MCF 10A (cell line): ENCODE measurements around the gene PKIB. TPM values are rescaled to one million over a fixed set of nuclear protein-coding genes. Genes with fewer than 3 reads are reported as not detected.
A peak's percentile ranks its signal among the peaks of the same experiment; 100 is the strongest.

Experiments
- BruUV-seq: library from RNA; stranded (reverse); fragments of 400-500 nt; replicated peaks from 2 replicates; lab custom pipeline; 2021; lab: Mats Ljungman, UMichigan
- CTCF ChIA-PET: fragments of 300-600 bp; sonication (Branson Sonifier 250); formaldehyde crosslinking; extraction: SDS; loops from one replicate; lab custom pipeline; 2021; ENCODE audit warnings: antibody characterized with exemption, inconsistent platforms; lab: Yijun Ruan, JAX
- POLR2A ChIA-PET: fragments of 300-600, 350-650 bp; sonication (Branson Sonifier 250); formaldehyde crosslinking; extraction: SDS; loops from one replicate; lab custom pipeline; 2020; ENCODE audit warnings: antibody characterized with exemption, inconsistent platforms; lab: Yijun Ruan, JAX
- DNase-seq: peaks from one replicate; pipeline ENCODE4 v3.0.0-alpha.2; 2018; ENCODE audit not compliant: unreplicated experiment
- H3K27ac Mint-ChIP-seq: one replicate; pipeline ENCODE4 v1.8.0; 2022; ENCODE audit warnings: mild to moderate bottlenecking, low read depth, mixed read lengths; ENCODE audit not compliant: unreplicated experiment
- H3K27me3 Mint-ChIP-seq: one replicate; pipeline ENCODE4 v1.8.0; 2022; ENCODE audit warnings: mixed read lengths; ENCODE audit not compliant: insufficient read depth, unreplicated experiment
- H3K36me3 Mint-ChIP-seq: one replicate; pipeline ENCODE4 v1.8.0; 2022; ENCODE audit warnings: mild to moderate bottlenecking, moderate library complexity, mixed read lengths; ENCODE audit not compliant: insufficient read depth, unreplicated experiment
- H3K4me1 Mint-ChIP-seq: one replicate; pipeline ENCODE4 v1.8.0; 2022; ENCODE audit warnings: mixed read lengths; ENCODE audit not compliant: insufficient read depth, unreplicated experiment
- H3K4me3 Mint-ChIP-seq: one replicate; pipeline ENCODE4 v1.8.0; 2022; ENCODE audit warnings: mild to moderate bottlenecking, moderate library complexity, mixed read lengths; ENCODE audit not compliant: unreplicated experiment
- H3K9me3 Mint-ChIP-seq: one replicate; pipeline ENCODE4 v1.8.0; 2022; ENCODE audit warnings: mixed read lengths; ENCODE audit not compliant: unreplicated experiment
- CTCF ChIP-seq: fragments of 200-600 bp; IDR thresholded peaks from one replicate; pipeline ENCODE4 v1.8.0; 2022; ENCODE audit warnings: antibody characterized with exemption, mild to moderate bottlenecking; ENCODE audit not compliant: unreplicated experiment
- intact Hi-C: fragments of 100-400 bp; cut with micrococcal nuclease; formaldehyde crosslinking; loops from 2 replicates; pipeline ENCODE4 v1.14.1; 2022
- total RNA-seq: library from RNA; stranded (reverse); gene quantifications from 2 replicates; pipeline ENCODE4 v1.2.3, GENCODE V29; 2022

PKIB gene
- total RNA-seq, 1 experiment from 2014 or later: 6.0 TPM

- Mint-ChIP-seq H3K9me3 (no peaks in the 10 kb centered on the region), H3K27me3 (no peaks in the 10 kb centered on the region), H3K27ac (peak overlapping the region; percentile 60), H3K4me3 (no peak overlapping the region), H3K4me1 (peaks cover 16% of the 10 kb centered on the region), H3K36me3 (no peaks in the 10 kb centered on the region)
- intact Hi-C loops: loop anchor here (2.0 kb wide), 1 partner anchor 64 kb away; no protein-coding TSS in a partner anchor
- no TSS peak for BruUV-seq
- TF ChIP-seq CTCF: no peak
- no peak for DNase-seq
- ChIA-PET CTCF (interaction anchor here (0.6 to 9.3 kb wide), 7 partner anchors 9 to 255 kb away, joined by 3 to 238 read pairs (median 3); no protein-coding TSS in a partner anchor), POLR2A (interaction anchor here (0.7 to 8.7 kb wide), 7 partner anchors 51 to 129 kb away, joined by 3 to 55 read pairs (median 3); partner anchors contain the start of gene SMPDL3A)
These were observed 124.6 kb downstream of the PKIB start for GRCh38 chr6:122734529-122735395.

GRCh38 chr6:122735582-122735981 is 125.4 kb downstream of the PKIB start:
- Mint-ChIP-seq H3K4me1 (peaks cover 16% of the 10 kb centered on the region), H3K36me3 (no peaks in the 10 kb centered on the region), H3K27ac (peak overlapping the region; percentile 60), H3K9me3 (no peaks in the 10 kb centered on the region), H3K4me3 (no peak overlapping the region), H3K27me3 (no peaks in the 10 kb centered on the region)
- intact Hi-C loops: loop anchor here (2.0 kb wide), 1 partner anchor 63 kb away; no protein-coding TSS in a partner anchor
- no peak for TF ChIP-seq CTCF
- BruUV-seq: no TSS peak
- DNase-seq: peak; percentile 80
- POLR2A ChIA-PET: interaction anchor here (1.0 to 8.7 kb wide), 4 partner anchors 54 to 103 kb away, joined by 3 to 55 read pairs (median 18); partner anchors contain the start of gene SMPDL3A
- CTCF ChIA-PET: interaction anchor here (0.9 to 3.4 kb wide), 3 partner anchors 56 to 104 kb away, joined by 3 to 24 read pairs (median 8); no protein-coding TSS in a partner anchor

GRCh38 chr6:122736163-122736562 is 126.0 kb downstream of the PKIB start:
- Mint-ChIP-seq H3K36me3 (no peaks in the 10 kb centered on the region), H3K27ac (peak overlapping the region; percentile 60), H3K4me3 (no peak overlapping the region), H3K4me1 (peaks cover 16% of the 10 kb centered on the region), H3K9me3 (no peaks in the 10 kb centered on the region), H3K27me3 (no peaks in the 10 kb centered on the region)
- BruUV-seq: no TSS peak
- TF ChIP-seq CTCF: no peak
- CTCF ChIA-PET: interaction anchor here (1.5 to 3.4 kb wide), 2 partner anchors 63 to 103 kb away, joined by 8 to 24 read pairs; no protein-coding TSS in a partner anchor
- POLR2A ChIA-PET: interaction anchor here (2.6 to 8.7 kb wide), 3 partner anchors 53 to 103 kb away, joined by 13 to 55 read pairs (median 22); partner anchors contain the start of gene SMPDL3A
- DNase-seq: peak; percentile 48
- intact Hi-C loops: no loop called here

GRCh38 chr6:122736616-122737015 is 126.4 kb downstream of the PKIB start:
- no peak for TF ChIP-seq CTCF
- Mint-ChIP-seq H3K4me1 (peaks cover 16% of the 10 kb centered on the region), H3K4me3 (no peak overlapping the region), H3K36me3 (no peaks in the 10 kb centered on the region), H3K27ac (peak overlapping the region; percentile 60), H3K9me3 (no peaks in the 10 kb centered on the region), H3K27me3 (no peaks in the 10 kb centered on the region)
- CTCF ChIA-PET: interaction anchor here (0.8 to 10.5 kb wide), 4 partner anchors 6 to 103 kb away, joined by 3 to 127 read pairs (median 14); no protein-coding TSS in a partner anchor
- BruUV-seq: no TSS peak
- DNase-seq: no peak
- intact Hi-C loops: no loop called here
- POLR2A ChIA-PET: interaction anchor here (1.6 to 8.7 kb wide), 4 partner anchors 53 to 102 kb away, joined by 13 to 55 read pairs (median 19); partner anchors contain the start of gene SMPDL3A
